Body of pancreas (tissue), 4 donors: ENCODE results near the gene SMARCA4. TPM values are rescaled to one million over a fixed set of nuclear protein-coding genes. Genes with fewer than 3 reads are reported as not detected.

Experiments
- ATAC-seq: fragments of 150-250 bp; one replicate; pipeline ENCODE4 v1.9.1; 2016
- DNase-seq, 4 donors: peaks; one replicate each; pipeline ENCODE4 v3.0.0-alpha.2; 2019
- H3K27ac ChIP-seq, 4 donors: fragments of 200-600 bp; sonication (generic); 1 replicate in 3 of 4; 2 replicates in 1 of 4; pipeline versions ENCODE4 v1.5.1 to v1.6.1; 2016 to 2019; ENCODE audit warnings: mild to moderate bottlenecking in 1 of 4, mixed read lengths in 1 of 4, moderate library complexity in 1 of 4
- H3K27me3 ChIP-seq, 2 donors: fragments of 200-600 bp; sonication (generic); one replicate each; pipeline ENCODE4 v1.6.0; 2016; ENCODE audit warnings: mild to moderate bottlenecking in 1 of 2
- H3K36me3 ChIP-seq, 2 donors: fragments of 200-600 bp; sonication (generic); replicated peaks in 1 of 2; 2 replicates each; pipeline ENCODE4 v1.5.1; 2016; ENCODE audit warnings: low read depth in 2 of 2; ENCODE audit not compliant: insufficient read depth in 1 of 2
- H3K4me1 ChIP-seq: fragments of 200-600 bp; sonication (generic); one replicate; pipeline ENCODE4 v1.6.0; 2016
- H3K4me3 ChIP-seq, 2 donors: fragments of 200-600 bp; sonication (generic); 1 replicate in 1 of 2; 2 replicates in 1 of 2; pipeline ENCODE4 v1.5.1; 2016 to 2019
- H3K9me3 ChIP-seq, 3 donors: fragments of 200-600 bp; sonication (generic); 1 replicate in 2 of 3; 2 replicates in 1 of 3; pipeline ENCODE4 v1.5.1; 2016
- POLR2A ChIP-seq, 3 donors: fragments of 450-650 bp; IDR thresholded peaks; one replicate each; pipeline ENCODE4 v1.6.1; 2016; ENCODE audit warnings: antibody characterized with exemption in 3 of 3, mild to moderate bottlenecking in 2 of 3
- WGBS, 2 donors: methylation state at CpG; one replicate each; pipeline ENCODE4 v1.1.5; 2017; 5-methylcytosine and 5-hydroxymethylcytosine counted together
- intact Hi-C: fragments of 100-400 bp; cut with DNase I; formaldehyde crosslinking; loops from one replicate; pipeline ENCODE4 v1.15.1; 2023
- total RNA-seq, 2 donors: library from RNA; depleted of rRNA; stranded (reverse); fragments of >200 nt; gene quantifications; one replicate each; pipeline ENCODE4 v1.1.0, GENCODE V29; 2016
- TF ChIP-seq, protein P1 (sequence below), 7 experiments: fragments of 450-650 bp in 4 of 7; fragments of 200-600 bp in 3 of 7; sonication (generic) in 3 of 7; IDR thresholded peaks; one replicate each; pipeline ENCODE4 v1.5.1; 2016 to 2019; ENCODE audit warnings: antibody characterized with exemption in 7 of 7

The SMARCA4 gene
- total RNA-seq, 2 donors from 2014 or later = 56.3 to 120 TPM

DNA sequence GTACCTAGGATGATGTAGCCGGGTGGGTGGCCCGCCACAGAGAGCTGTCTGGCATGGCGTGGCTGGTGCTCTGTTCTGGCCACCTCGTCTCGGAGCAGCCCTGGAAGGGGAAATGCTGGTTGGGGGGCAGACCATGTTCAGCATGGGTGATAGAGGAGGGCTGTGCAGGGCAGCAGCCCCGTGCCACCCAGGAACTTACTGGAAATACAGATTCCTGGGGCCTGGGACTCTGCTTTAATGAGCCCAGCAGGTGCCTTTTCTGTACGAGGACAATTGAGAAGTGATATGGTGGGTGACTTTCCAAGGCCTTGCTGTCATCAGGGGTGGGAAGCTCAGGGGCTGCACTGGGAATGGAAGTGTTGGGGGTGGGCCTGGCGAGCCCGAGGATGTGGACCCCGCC, 24.7 kb downstream of the SMARCA4 start:
- DNase-seq (no peak), ATAC-seq (no peak)
- H3K4me3 ChIP-seq = no peak overlapping the region
- H3K9me3 ChIP-seq = no peaks in the 10 kb centered on the region
- H3K4me1 ChIP-seq = no peaks in the 10 kb centered on the region
- H3K27me3 ChIP-seq = no peaks in the 10 kb centered on the region
- TF ChIP-seq POLR2A (IDR thresholded peaks at IDR 0.05) = no peak
- TF ChIP-seq, protein P1, sequence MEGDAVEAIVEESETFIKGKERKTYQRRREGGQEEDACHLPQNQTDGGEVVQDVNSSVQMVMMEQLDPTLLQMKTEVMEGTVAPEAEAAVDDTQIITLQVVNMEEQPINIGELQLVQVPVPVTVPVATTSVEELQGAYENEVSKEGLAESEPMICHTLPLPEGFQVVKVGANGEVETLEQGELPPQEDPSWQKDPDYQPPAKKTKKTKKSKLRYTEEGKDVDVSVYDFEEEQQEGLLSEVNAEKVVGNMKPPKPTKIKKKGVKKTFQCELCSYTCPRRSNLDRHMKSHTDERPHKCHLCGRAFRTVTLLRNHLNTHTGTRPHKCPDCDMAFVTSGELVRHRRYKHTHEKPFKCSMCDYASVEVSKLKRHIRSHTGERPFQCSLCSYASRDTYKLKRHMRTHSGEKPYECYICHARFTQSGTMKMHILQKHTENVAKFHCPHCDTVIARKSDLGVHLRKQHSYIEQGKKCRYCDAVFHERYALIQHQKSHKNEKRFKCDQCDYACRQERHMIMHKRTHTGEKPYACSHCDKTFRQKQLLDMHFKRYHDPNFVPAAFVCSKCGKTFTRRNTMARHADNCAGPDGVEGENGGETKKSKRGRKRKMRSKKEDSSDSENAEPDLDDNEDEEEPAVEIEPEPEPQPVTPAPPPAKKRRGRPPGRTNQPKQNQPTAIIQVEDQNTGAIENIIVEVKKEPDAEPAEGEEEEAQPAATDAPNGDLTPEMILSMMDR (IDR thresholded peaks at IDR 0.05) = no peak
- WGBS, 2 donors = 88 to 89% methylated on average over 10 of the region's 10 CpGs
- H3K27ac ChIP-seq = no peak overlapping the region
- H3K36me3 ChIP-seq = peaks cover 0 to 7% of the 10 kb centered on the region in 2 donors
- intact Hi-C loops = no loop called here

- intact Hi-C loops = no loop called here
- TF ChIP-seq POLR2A (IDR thresholded peaks at IDR 0.05) = no peak
- TF ChIP-seq, protein P1 (IDR thresholded peaks at IDR 0.05) = no peak
- DNase-seq (no peak), ATAC-seq (no peak)
- Histone ChIP-seq H3K4me1 (no peaks in the 10 kb centered on the region), H3K27ac (no peak overlapping the region), H3K36me3 (peaks cover 0 to 9% of the 10 kb centered on the region in 2 donors), H3K4me3 (no peak overlapping the region), H3K9me3 (no peaks in the 10 kb centered on the region), H3K27me3 (no peaks in the 10 kb centered on the region)
- 92 to 100% methylated on average over 6 to 17 of the region's 32 CpGs for WGBS, 2 donors
These were observed 25.7 kb downstream of the SMARCA4 start for GRCh38 chr19:10986301-10987127.

- H3K27ac ChIP-seq = no peak overlapping the region
- no peaks in the 10 kb centered on the region for H3K4me1 ChIP-seq
- H3K27me3 ChIP-seq = no peaks in the 10 kb centered on the region
- intact Hi-C loops = no loop called here
- ATAC-seq (no peak), DNase-seq (no peak)
- H3K9me3 ChIP-seq = no peaks in the 10 kb centered on the region
- WGBS, 2 donors = 94 to 96% methylated on average over 28 to 29 of the region's 32 CpGs
- H3K4me3 ChIP-seq = no peak overlapping the region
- no peak for TF ChIP-seq POLR2A (IDR thresholded peaks at IDR 0.05)
- TF ChIP-seq, protein P1 (IDR thresholded peaks at IDR 0.05) = no peak
- peaks cover 0 to 11% of the 10 kb centered on the region in 2 donors for H3K36me3 ChIP-seq
These were observed 26.9 kb downstream of the SMARCA4 start for GRCh38 chr19:10987571-10988297.

- WGBS, 2 donors = 94% methylated on average over 2 of the region's 2 CpGs
- no peaks in the 10 kb centered on the region for H3K27me3 ChIP-seq
- no peak for ATAC-seq
- H3K4me3 ChIP-seq = no peak overlapping the region
- no peak for TF ChIP-seq POLR2A (IDR thresholded peaks at IDR 0.05)
- TF ChIP-seq, protein P1 (IDR thresholded peaks at IDR 0.05) = no peak
- H3K9me3 ChIP-seq = no peaks in the 10 kb centered on the region
- H3K36me3 ChIP-seq = peaks cover 0 to 11% of the 10 kb centered on the region in 2 donors
- H3K4me1 ChIP-seq = no peaks in the 10 kb centered on the region
- no peak for DNase-seq
- H3K27ac ChIP-seq = no peak overlapping the region
- intact Hi-C loops = no loop called here
These were observed 27.6 kb downstream of the SMARCA4 start for GRCh38 chr19:10988380-10988779.
